Stimulated activated CD4-positive, alpha-beta T cell treated with anti-CD3 and anti-CD28 coated beads, Interleukin-1b, Interleukin-23, amount 100 ng/mL, for 24 hours (primary cell): ENCODE results near the gene GNG13.
"Not testable (repeated sequence)": the region's sequence is repeated elsewhere in the genome, so short reads cannot be mapped to it uniquely, and the experiment has no call there.

Experiments used
- DNase-seq, 4 experiments: peaks; one replicate each; pipeline ENCODE4 v3.0.0-alpha.2; 2020; ENCODE audit warnings: low read depth in 4 of 4, low spot score in 1 of 4

The GNG13 gene

DNA sequence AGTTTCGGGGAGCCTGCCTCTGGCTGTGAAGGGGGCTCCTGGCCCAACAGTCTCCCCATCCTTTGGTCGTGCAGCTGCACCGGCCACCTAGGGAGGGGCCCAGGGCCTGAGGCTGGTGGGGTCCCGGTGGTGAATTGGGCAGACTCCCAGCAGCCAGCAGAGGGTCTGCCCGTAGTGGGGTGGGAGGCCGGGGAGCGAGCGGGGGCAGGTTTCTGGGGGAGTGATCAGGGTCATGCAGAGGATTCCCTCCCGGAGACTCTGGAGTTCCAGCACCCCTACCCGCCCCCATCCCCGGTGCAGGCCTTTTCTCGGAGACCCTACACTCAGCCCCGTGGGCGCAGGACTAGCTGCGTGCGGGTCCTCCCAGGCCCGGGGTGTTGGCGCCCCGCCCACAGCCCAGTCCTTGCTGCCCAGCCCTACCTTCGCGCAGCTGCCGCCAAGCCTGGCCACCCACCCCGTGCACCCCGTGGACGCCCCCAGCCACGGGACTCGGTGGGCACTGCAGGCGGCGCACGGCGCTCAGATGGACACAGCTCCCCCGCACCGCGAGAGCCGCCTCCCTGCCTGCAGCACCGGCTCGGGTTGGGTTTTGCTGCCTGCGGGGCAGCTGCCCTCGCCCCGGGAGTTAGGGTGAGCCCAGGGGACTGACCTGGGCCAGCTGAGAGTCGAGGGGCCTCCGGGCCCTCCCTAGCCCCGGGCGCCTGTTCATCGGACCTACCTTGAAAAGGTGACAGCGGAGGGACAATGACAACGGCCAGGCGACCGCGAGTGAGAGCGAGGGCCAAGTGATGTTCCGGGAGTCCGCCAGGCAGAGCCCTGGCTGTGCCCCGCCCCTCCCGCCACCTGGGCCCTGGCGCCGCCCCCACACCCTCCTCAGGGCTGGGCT lies at the start of gene GNG13:
TSS of gene GNG13 (minus strand) at position 787 of the 886 bp plus-strand sequence. CDS start 1,657 bp downstream, outside the sequence.
- no peak for DNase-seq

DNA sequence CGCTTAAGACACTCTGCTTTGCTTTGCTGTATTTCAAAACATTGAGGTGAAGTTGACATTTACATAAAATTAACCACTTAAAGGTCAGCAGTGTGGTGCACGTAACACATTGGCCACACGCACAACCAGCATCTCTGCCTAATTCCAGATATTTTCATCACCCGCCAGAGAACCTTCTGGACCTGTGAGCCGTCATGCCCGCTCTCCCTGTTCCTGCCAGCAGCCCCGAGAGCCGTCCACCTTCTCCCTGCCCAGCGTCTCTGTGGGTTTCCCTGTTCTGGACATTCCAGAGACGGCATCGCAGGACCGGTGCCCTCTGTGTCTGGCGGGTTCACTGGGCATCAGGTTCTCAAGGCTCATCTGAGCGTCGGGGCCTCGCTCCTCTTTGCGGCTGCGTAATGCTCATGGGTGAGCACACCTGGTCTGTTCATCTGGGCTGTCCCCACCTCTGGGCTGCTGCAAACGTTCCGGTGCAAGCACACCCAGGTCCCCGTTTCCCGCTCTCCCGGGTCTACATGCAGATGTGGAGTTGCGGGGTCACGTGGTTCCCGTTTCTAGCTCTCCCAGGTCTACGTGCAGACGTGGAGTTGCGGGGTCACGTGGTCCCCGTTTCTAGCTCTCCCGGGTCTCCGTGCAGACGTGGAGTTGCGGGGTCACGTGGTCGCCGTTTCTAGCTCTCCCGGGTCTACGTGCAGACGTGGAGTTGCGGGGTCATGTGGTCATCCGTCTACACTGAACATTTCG lies 48.1 kb upstream of the GNG13 start:
- DNase-seq = no peak

DNA sequence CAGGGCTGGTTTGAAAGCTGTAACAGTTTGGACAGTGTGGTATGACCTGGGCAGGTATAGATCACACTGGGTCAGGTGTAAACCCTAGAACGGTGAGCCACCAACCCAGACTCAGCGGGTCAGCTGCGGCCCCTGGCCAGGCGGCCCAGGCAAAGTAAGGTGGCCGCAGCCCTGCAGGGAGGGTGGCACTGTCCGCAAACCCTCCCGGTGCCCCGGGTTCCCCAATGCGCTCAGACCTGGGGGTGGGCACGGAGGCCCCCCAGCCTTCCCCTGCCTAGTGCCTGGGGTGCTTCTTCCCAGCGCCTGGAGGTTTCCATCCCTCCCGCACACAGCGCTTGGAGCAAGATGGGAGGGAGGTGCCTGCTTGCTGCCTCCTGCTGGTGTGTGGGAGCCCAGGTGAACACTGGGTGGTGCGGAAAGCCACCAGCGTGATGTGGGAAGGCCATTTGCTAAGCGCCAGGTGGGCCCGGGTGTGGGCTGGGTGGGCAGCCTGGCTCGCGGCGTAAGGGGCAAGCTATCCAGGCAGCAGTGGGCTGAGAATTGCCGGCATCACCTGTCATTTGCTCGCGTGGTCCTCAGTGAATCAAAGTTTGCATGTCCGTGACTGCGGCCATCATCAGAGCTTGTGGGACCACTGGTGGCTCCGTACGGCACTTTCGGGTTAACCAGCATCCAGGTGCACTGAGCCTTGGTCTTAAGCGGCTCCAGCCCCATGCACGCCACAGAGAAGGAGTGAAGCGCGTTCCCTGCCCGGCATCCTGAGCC lies 47.3 kb upstream of the GNG13 start:
- DNase-seq = no peak

DNA sequence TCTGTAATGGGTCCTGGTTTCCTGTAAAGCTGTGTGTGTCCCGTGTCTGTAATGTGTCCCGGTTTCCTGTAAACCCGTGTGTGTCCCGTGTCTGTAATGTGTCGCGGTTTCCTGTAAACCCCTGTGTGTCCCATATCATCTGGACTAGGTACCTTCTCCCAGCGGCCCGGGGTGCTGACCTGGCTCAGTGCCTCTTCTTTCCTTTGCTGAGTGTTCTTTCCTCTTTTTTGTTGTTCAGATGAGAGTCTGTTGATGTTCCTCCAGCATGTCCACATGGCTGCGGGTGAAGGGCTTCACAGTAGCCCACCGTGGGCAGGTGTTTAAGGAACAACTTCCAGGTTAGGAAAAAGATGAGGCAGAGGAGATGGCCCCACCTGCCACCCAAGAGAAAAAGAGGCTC lies 46.6 kb upstream of the GNG13 start:
- DNase-seq = no peak

- no peak for DNase-seq
These were observed 44.8 kb upstream of the GNG13 start for GRCh38 chr16:845351-845745.

DNA sequence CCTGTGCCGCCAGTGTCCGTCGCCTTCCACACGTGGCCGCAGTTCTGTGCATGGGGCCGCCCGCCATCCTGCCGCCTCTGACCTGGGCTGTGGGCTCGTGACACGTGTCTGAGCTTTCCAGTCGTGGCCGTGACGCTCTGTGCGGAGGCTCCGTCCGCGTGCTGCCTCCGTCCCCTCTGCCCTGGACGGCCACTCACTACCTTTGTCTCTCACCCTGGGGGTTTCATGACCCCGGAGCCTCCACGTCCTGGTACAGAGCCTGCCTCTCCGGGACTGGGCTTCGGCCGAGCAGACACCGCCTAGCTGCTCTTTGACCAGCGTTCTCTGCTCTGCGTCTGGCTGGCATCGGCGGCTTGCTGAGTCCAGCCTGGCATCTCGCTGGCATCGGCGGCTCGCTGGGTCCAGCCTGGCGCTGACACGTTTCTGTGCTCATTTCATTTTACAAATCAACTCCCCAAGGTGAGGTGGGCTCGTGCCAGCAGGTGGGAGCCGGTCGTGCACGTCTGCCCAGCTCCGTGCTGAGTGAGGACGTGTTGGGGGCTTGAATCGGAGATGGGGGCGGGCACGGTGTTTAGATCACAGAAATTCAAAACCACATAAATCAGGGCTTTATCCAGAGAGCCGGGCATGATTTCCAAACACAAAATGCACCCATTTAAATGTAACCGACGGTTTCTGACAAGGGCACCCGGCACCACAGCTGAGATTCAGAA lies 44.3 kb upstream of the GNG13 start:
- no peak for DNase-seq

DNA sequence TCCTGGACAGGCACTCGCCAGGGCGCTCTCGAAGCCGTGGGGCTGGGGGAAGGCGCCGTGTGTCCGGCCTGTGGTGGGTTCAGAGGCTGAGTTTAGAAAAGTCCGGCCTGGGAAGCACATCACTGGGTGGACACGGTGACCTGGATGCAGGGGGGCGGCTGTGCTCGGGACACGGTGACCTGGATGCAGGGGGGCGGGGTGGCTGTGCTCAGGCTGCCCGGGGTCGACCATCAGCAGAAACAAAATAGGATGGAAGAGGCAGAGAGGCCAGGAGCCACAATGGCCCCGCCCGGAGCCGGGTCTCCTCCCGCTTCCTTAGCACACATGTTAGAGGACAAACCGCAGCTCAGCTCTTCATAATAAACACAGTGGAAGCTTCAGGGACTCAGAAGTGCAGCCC lies 43.2 kb upstream of the GNG13 start:
- DNase-seq = no peak

DNA sequence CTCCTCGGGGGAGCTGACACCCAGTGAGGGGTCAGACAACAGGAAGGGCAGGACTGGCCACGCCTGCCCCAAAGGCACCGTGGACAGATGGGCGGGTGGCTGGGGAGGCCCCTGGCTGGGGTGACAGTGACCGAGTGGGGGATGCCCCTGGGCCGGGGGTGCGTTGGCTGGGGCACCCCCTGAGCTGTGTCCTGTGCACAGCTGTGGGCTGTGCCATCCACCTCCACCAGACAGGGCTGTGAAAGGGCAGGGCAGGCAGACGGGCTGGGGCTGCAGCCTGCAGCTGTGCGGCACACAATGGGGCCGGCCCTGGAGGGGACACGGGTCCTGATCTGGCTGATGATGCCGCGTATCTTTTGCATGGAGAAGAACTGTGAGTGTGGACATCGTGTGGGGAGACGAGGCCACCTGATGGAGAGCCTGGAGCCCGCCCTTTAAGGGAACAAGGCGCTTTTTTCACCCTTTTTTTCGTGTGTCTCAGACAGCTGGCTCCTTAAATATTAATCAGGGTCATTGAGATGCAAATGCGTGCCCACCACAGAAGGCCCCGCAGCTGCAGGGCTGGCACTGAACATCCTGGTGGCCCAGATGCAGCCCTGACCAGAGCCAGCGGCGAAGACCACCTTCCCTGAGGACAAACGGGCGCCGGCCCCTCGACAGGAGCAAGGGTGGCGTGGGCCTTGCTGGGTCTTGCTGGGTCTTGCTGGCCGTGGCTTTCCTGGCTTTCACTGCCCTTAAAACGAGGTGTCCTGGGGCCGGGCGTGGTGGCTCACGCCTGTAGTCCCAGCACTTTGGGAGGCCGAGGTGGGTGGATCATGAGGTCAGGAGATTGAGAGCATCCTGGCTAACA lies 42.4 kb upstream of the GNG13 start:
- no peak for DNase-seq

DNA sequence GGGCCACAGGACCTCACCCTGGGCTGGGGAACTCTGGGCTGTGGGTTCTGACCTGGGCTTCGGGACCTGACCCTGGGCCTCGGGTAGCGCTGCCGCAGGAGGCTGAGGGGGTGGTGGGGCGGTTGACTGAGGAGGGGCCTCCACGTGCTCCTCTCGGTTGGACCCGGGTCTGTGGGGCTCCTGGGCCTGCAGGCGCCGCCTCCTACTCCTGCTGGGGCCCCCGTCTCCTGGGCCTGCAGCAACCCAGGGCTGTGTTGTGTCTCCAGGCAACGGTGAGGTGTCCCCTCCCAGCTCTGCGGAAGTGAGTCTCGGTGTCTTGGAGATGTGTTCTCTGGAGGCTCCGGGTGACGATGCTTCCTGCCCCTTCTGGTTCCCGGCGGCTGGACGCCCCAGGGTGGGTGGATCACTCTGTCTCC lies 41.5 kb upstream of the GNG13 start:
- DNase-seq = no peak

DNA sequence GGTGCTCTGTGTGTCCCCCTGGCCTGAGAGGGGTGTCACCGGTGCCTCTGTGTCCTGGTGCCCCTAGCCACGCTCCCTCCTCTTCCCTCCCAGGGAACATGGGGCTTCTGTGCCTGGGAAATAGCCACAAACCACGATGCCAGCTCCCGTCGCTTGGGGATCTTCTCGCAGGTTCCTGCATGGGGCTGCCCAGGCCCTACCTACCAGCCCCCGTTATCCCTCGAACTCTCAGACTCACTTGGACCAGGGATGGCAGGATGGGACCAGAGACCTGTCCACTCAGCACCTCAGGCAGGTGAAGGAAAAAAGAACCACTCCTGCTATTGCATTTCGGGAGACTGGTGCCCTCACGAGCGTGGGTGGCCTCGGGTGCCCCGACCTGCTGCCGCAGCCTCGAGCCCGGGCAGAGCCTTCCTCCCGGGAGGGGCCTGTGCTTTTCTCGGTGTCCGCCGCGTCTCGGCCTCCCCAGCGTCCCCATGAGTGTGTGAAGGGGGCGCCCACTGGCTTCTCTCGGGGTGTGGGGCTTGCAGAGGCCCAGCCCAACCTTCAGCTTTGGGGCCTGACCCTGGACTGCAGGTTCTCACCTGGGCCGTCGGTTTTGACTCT lies 41.0 kb upstream of the GNG13 start:
- no peak for DNase-seq

- no peak for DNase-seq
These were observed 40.3 kb upstream of the GNG13 start for GRCh38 chr16:840561-841454.

DNA sequence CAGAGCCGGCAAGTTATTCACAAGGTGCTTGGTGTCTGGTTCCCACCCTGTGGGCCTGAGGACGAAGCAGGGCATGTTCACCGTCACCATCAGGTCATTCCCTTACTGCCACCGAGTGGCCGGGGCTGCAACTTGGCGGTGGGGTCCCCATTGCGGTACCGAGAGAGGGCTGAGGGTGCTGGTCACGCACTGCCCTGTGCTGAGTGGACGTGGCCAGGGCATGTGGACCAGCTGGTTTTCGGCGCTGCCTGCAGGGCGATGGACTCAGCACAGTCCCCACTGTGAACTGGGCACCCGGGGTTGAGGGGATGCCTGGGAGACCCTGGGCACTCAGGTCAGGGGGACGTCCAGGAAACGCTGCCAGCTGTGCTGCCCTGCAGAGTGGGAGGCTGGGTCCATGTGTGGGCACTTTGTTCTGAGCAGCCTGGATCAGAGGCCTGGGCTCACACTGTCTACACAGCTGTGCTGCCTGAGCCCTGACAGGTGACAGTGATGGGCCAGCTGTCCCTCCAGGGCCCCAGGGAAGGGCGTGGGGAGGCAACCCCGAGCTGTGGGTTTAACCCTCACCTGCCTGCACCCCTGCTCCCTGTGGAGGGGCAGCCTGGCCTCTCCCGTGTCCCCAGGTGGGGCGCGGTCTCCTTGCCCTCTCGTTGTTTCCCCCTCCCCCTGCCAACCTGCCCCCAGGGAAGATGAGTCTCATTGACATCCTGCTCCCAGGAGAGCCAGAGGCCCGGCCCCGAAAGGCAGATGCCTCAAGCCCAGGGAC lies 39.3 kb upstream of the GNG13 start:
- DNase-seq = no peak

- no peak for DNase-seq
These were observed 38.2 kb upstream of the GNG13 start for GRCh38 chr16:838741-839140.

DNA sequence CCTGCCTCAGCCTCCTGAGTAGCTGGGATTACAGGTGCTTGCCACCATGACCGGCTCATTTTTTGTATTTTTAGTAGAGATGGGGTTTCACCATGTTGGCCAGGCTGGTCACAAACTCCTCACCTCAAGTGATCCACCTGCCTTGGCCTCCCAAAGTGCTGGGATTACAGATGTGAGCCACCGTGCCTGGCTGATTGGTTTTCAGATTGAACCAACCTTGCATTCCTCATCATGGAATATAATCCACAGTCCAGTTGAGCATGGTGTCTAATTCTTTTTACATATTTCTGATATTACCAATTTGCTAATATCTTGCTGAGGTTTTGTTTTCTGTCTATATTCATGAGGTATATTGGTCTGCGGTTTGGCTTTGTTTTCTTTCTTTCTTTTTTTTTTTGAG lies 36.3 kb upstream of the GNG13 start:
- DNase-seq = not testable (repeated sequence)

DNA sequence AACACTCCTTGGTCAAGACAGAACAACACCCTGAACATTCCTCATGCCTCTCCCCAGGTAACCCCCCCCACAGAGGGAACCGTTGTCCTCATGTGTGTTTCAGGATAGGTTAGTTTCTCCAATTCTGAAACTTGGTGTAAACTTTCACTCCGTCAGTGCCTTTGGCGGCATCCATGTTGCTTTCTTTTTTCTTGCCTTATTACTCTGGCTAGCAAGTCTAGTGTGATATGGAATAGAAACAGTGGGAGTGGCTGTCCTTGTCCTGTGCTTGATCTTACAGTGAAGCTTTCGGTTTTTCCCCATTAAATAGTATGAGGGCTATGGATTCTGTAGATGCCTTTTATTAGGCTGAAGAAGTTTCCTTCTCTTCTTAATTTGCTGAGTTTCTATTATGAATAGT lies 35.7 kb upstream of the GNG13 start:
- no peak for DNase-seq

GRCh38 chr16:835373-835772 lies 34.8 kb upstream of the GNG13 start:
- DNase-seq = no peak

DNA sequence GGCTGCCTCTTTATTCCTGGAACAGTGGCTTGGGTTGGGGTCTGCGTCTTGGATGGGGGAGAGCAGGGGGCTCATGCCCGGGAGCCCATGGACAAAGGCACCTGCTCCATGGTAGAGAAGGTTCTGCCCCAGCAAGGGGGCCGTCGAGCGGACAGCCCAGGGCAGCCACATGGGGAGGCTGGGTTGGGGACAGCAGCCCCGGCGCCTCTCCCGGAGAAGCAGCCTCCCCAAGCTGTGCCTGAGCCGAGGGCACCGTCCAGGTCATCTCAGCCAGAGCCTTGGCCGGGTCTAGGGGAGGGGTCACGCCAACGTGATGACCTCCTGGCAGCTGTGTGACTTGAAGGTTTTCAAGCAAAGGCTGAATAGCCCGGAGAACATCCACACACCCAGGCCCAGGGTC lies 32.9 kb upstream of the GNG13 start:
- no peak for DNase-seq
